Activated naive CD8-positive, alpha-beta T cell treated with anti-CD3 and anti-CD28 coated beads for 36 hours (primary cell): ENCODE measurements around the gene SETBP1. TPM values are rescaled to one million over a fixed set of nuclear protein-coding genes. Genes with fewer than 3 reads are reported as not detected.

ENCODE experiments used
- DNase-seq: peaks from one replicate; pipeline ENCODE4 v3.0.0; 2021
- H3K27ac Mint-ChIP-seq: one replicate; pipeline ENCODE4 v1.8.0; 2022; ENCODE audit warnings: mild to moderate bottlenecking, moderate library complexity, mixed read lengths
- H3K27me3 Mint-ChIP-seq: one replicate; pipeline ENCODE4 v1.8.0; 2022; ENCODE audit warnings: mild to moderate bottlenecking, mixed read lengths
- H3K36me3 Mint-ChIP-seq: one replicate; pipeline ENCODE4 v1.8.0; 2021; ENCODE audit warnings: mild to moderate bottlenecking, mixed read lengths
- H3K4me1 Mint-ChIP-seq: one replicate; pipeline ENCODE4 v1.8.0; 2021; ENCODE audit warnings: mixed read lengths
- H3K4me3 Mint-ChIP-seq: one replicate; pipeline ENCODE4 v1.8.0; 2022; ENCODE audit warnings: mild to moderate bottlenecking, moderate library complexity, mixed read lengths
- H3K9me3 Mint-ChIP-seq: one replicate; pipeline ENCODE4 v1.8.0; 2022; ENCODE audit warnings: mixed read lengths
- total RNA-seq, 2 experiments: library from RNA; stranded (reverse); gene quantifications; one replicate each; pipeline ENCODE4 v1.2.3, GENCODE V29; 2021

Gene SETBP1
- total RNA-seq, 2 experiments from 2014 or later = 3.8 to 3.9 TPM

DNA sequence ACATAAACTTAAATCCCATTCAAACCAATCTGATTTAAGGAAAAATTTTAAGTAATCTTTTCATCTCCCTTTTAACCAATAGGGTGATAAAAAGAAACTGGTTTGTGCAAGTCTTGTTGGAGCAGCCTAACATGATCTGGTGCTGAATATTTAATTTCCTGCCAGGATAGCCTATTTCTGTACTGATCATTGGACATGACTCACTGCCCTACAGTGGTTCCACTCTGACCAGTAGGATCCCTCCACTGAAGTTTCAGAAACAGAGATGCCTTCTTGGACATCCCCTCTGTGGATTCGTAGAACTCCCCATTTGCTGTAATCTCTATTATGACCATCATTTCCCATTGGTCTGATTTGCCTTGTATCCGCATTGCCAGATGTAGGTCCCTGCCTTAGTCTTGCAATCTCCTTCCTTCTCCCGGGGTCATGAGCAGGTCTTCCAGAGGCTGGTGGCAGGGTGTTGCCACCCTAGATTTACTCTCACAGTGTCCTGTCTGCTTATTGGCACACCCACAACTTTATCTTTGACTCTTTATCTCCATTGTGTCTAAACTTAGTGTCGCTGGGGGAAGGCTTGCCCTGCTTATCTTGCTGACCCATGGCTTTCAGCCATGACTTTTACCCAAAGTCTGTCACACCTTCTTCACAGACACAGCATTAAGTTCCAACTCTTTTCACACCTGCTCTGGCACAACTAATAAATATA, 12.3 kb upstream of the SETBP1 start:
- Mint-ChIP-seq H3K27me3 (peaks cover 16% of the 10 kb centered on the region), H3K27ac (no peak overlapping the region), H3K4me3 (no peak overlapping the region), H3K36me3 (no peaks in the 10 kb centered on the region), H3K9me3 (no peaks in the 10 kb centered on the region), H3K4me1 (no peaks in the 10 kb centered on the region)
- no peak for DNase-seq

DNA sequence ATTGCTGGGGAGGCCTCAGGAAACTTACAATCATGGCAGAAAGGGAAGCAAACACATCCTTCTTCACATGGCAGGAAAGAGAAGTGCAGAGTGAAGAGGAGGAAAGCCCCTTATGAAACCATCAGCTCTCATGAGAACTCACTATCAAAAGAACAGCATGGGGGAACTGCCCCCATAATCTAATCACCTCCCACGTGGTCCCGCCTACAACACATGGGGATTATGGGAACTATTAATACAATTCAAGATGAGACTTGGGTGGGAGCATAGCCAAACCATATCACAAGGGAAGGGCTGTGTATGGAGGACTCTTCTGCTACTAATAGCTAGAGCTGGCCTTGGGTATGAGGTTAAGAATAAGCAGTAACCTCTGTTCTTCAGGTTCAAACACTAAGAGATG, 8.8 kb upstream of the SETBP1 start:
- Mint-ChIP-seq H3K36me3 (no peaks in the 10 kb centered on the region), H3K4me3 (no peak overlapping the region), H3K4me1 (no peaks in the 10 kb centered on the region), H3K9me3 (no peaks in the 10 kb centered on the region), H3K27ac (no peak overlapping the region), H3K27me3 (peaks cover 25% of the 10 kb centered on the region)
- DNase-seq = no peak

DNA sequence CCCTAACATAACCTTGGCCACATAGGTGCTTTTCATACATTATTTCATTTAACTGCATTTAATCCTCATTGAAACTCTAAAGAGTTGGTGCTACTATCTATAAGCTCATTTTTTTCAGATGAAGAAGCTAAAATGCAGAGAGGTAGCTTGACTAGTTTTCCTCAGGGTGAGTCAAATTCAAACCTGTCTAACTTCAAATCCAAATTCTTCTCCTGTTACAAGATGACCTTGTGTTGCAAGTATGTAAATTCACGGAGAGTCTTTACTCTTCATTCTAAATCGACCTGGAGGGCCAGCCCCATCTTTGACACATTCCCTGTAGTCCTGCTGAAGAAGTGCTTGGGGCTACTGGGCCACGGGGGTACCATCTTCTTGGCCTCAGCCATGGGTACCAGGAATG, 8.2 kb upstream of the SETBP1 start:
- no peak for DNase-seq
- Mint-ChIP-seq H3K4me3 (no peak overlapping the region), H3K27me3 (peaks cover 27% of the 10 kb centered on the region), H3K27ac (no peak overlapping the region), H3K9me3 (no peaks in the 10 kb centered on the region), H3K36me3 (no peaks in the 10 kb centered on the region), H3K4me1 (no peaks in the 10 kb centered on the region)

DNA sequence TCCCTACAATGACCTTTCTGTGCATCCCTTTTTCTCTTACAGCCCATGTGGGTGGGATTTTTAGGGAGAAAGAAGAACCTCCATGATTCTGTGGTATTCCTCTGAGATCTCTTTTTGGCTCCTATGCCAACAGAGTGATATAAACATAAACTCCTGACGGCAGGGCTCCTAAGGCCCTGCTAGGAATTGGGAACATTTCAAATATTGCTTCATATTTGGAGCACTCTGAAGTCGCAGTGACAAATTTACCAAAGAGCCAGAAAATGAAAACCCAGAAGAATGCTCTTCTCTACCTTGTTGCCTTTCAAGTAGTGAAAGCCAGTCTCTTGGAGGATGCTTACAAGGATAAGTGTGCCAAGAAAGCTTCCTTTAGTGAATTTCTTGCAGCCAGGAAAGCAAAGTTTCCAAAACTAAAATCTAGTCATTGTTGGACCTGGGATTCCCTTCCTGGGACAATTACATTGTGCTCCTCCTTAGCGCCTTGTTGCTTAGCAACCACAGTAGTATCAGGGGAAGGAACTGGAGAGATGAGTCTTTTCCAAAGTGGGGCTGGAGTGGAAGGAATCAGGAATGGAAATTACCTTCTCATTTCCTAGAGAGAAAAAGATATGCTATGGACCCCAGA, 7.3 kb upstream of the SETBP1 start:
- Mint-ChIP-seq H3K4me3 (no peak overlapping the region), H3K27me3 (peaks cover 36% of the 10 kb centered on the region), H3K9me3 (no peaks in the 10 kb centered on the region), H3K4me1 (no peaks in the 10 kb centered on the region), H3K36me3 (no peaks in the 10 kb centered on the region), H3K27ac (no peak overlapping the region)
- DNase-seq = no peak

DNA sequence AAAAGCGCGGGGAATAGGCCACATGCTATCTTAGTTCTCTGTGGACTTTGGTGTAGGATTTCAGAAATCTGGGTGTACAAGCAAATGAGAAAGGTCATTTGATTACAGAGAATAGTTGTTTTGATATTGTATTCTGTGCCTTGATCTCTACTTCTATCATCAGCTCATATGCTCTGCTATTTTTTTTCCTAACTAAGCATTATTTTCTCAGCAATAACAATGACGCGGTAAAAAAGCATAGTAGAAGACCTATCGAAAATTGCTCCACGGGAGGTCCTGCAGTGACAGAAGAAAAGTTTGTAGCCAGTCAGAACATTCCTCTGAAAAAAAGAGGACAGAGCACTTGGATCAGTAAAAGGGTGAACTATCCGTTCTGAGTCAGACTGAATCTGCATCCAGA, 2.8 kb upstream of the SETBP1 start:
- H3K4me3 Mint-ChIP-seq = no peak overlapping the region
- no peak for DNase-seq
- peaks cover 8% of the 10 kb centered on the region for H3K4me1 Mint-ChIP-seq
- H3K36me3 Mint-ChIP-seq = no peaks in the 10 kb centered on the region
- no peak overlapping the region for H3K27ac Mint-ChIP-seq
- H3K9me3 Mint-ChIP-seq = no peaks in the 10 kb centered on the region
- peaks cover 28% of the 10 kb centered on the region for H3K27me3 Mint-ChIP-seq

DNA sequence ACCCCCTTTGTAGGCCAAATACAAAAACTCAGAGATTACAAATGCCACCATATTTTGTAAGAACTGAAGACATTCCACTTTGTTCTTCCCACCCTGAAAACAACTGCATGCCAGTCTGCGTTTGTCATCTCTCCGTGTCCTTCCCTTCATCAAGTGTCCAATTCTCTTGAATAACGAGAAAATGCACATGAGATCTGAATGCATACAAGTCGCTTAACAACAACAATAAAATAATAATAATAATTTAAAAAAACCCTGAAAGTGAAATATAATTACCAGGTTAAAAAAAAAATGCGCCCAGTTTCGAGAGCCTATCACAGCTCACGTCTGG, 2.0 kb upstream of the SETBP1 start:
- Mint-ChIP-seq H3K4me3 (no peak overlapping the region), H3K27me3 (peaks cover 28% of the 10 kb centered on the region), H3K4me1 (peaks cover 8% of the 10 kb centered on the region), H3K36me3 (no peaks in the 10 kb centered on the region), H3K9me3 (no peaks in the 10 kb centered on the region), H3K27ac (no peak overlapping the region)
- no peak for DNase-seq

DNA sequence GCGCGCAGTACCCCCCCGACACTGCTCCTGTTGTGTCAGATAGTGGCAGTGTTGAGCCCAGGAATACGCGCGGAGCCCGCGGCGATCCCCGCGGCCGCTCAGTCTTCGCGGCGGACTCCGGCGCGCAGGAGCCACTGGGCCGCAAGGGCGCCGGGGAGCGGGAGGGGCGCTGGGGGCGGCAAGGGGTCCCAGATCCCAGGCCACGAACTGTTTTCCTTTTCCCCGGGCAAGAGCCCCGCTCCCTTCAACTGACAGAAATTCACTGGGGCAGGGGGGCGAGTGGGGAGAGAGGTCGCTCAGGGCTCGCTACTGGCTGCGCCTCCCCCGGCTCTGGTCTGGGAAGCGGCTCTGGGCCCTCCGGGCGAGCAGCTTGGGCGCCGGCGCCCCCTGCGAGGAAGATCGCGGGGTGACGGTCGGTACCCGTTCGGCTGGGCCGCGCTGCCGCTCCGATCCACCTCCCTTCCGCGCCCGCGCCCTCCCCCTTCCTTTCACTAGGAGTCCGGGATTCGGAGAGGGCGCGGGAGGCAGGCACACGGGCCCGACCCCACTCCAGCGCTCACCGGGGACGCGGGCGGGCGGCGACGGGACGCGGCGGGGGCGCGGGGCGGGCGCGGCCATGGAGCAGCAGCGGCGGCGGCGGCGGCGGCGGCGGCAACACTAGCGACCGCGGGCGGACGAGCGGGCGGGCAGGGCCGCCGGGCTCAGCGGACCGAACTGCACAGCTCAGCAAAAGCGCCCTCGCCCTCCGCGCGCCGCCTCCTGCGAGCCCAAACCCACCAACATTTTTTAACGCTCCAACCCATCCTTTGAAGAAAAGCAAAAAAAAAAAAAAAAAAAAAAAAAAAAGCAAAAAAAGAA, 1.4 kb upstream of the SETBP1 start:
- H3K4me1 Mint-ChIP-seq = peaks cover 8% of the 10 kb centered on the region
- H3K9me3 Mint-ChIP-seq = no peaks in the 10 kb centered on the region
- DNase-seq = peak; percentile 75
- H3K4me3 Mint-ChIP-seq = peak overlapping the region; percentile 55
- no peak overlapping the region for H3K27ac Mint-ChIP-seq
- peaks cover 28% of the 10 kb centered on the region for H3K27me3 Mint-ChIP-seq
- H3K36me3 Mint-ChIP-seq = no peaks in the 10 kb centered on the region

DNA sequence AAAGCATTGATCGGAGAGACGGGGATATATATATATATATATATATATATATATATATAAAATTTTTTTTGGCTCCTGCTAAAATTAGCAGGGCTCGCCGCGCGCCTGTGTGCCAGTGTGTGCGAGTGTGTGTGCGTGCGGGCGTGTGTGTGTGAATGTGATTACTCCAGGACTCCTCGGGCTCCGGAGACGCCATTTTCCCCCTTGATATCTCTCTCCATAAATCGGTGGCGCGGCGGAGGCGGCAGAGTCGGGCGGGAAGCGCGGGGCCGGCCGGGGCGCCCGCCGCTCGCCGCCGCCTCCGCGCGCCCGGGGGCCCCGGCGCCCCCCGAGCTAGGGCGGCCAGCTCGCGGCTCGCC, 795 bp upstream of the SETBP1 start:
- Mint-ChIP-seq H3K4me3 (no peak overlapping the region), H3K27me3 (peaks cover 30% of the 10 kb centered on the region), H3K9me3 (no peaks in the 10 kb centered on the region), H3K36me3 (no peaks in the 10 kb centered on the region), H3K4me1 (peaks cover 8% of the 10 kb centered on the region), H3K27ac (no peak overlapping the region)
- DNase-seq = peak; percentile 41

DNA sequence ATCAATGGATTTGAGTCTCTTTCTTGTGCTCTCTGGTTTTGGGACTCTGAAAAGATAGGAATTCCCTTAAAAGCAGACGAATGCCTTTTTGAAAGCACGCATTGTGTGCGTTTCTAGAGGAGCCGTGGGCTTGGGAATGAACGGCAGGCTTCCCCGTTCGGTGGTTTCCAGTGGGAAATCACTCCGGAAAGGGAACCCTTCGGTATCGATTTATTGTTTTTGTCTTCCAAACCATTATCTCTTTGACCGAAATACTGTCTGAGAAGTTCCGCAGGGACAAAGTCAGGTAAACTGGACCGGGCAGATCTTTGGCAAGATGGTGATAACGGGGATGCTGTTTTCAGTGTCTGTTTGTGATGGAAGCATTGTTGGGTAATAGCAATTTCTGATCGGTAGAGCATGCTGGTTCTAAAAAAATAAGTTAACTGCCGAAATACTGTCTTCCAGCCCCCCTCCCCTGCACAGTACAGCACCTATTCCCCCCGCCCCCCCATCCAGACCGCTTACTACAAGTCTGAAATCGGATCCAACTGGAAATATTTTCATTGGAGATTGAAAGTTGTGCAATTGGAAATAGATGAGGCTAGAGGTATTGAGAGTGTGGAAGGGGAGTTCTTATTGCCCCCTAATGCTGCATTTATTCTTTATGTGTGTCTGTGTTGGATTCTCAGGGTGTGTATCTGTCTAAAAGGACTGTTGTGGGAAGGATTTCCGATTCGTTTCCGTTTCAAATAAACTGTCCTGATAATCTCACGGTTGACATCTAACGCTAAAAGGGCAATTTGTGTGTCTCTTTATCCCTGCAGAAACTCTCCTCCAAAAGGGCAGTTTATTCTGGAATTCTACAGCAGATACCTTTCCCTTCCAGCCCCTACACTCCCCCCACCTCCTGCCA, 635 bp downstream of the SETBP1 start:
- Mint-ChIP-seq H3K4me3 (no peak overlapping the region), H3K27ac (peak overlapping the region; percentile 45), H3K9me3 (no peaks in the 10 kb centered on the region), H3K36me3 (no peaks in the 10 kb centered on the region), H3K27me3 (peaks cover 32% of the 10 kb centered on the region), H3K4me1 (peaks cover 8% of the 10 kb centered on the region)
- no peak for DNase-seq

DNA sequence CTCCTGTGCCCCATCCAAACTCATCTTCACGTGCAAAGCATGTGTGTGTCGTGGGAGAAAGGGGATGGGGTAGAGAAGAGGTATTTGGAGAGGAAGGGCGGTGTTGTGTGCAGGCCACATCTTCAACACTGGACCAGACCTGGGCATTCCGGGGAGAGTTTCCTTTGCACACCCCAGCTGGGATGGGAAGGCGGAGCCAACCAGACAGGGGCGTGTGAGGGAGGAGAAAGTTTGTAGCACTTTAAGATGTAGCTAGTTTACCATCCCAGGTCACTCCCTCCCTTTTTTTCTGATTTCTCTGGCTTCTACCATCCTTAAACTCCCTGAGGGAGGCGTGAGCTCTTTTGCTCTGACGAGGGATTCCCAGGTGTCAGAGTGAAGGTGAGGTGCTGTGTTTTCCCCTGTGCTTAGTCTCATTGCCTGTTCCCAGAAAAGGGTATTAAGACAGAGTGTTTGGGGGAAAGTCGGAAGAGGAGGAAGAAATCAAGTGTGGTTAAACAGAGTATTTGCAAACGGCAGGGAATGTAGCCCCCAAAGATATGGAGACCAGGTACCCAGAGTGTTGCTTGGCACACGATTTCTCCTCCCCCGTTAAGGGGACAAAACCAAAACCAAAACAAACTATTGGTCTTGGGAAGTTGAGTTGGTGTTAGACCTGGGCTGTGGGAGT, 1.6 kb downstream of the SETBP1 start:
- DNase-seq = no peak
- Mint-ChIP-seq H3K9me3 (no peaks in the 10 kb centered on the region), H3K27me3 (peaks cover 36% of the 10 kb centered on the region), H3K36me3 (no peaks in the 10 kb centered on the region), H3K4me1 (peaks cover 8% of the 10 kb centered on the region), H3K27ac (no peak overlapping the region), H3K4me3 (no peak overlapping the region)

DNA sequence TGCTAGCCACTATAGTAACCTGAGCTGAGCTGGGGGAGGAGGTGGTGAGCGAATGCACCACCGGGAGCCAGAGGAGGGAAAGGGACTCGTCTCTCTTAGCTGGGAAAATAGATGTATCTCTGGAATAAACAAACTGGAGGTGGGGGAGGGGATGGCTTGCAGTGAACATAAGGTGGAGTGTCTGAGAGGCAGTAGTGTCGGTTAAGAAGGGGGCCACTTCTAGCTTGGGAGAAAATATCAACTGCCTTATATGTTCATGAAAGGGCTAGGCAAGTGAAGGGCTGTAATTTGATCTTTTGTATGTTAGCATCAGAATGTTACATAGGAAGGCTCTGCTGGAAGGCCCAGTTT, 2.2 kb downstream of the SETBP1 start:
- Mint-ChIP-seq H3K27ac (no peak overlapping the region), H3K27me3 (peaks cover 33% of the 10 kb centered on the region), H3K4me3 (no peak overlapping the region), H3K36me3 (no peaks in the 10 kb centered on the region), H3K4me1 (peaks cover 8% of the 10 kb centered on the region), H3K9me3 (no peaks in the 10 kb centered on the region)
- DNase-seq = no peak

DNA sequence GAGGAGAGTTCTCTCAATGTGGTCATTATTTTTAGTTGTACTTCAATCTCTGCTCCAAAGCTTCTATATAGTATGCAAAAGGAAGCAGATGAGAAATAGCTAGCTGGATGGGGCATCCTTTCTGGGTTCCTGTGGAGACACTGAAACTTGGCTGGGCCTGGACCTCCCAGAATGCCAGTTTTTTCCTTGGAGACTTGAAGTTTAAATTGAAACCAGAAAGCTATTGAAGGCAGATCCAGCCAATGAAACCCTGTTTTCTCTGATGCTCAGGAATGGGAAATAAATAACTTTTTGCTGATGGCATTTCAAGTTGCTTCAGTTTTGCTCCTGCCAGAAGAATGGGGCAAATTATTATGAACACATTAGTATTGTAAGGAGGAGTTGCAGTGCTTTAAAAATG, 2.9 kb downstream of the SETBP1 start:
- no peak overlapping the region for H3K4me3 Mint-ChIP-seq
- no peaks in the 10 kb centered on the region for H3K36me3 Mint-ChIP-seq
- H3K27me3 Mint-ChIP-seq = peaks cover 29% of the 10 kb centered on the region
- H3K9me3 Mint-ChIP-seq = no peaks in the 10 kb centered on the region
- no peak overlapping the region for H3K27ac Mint-ChIP-seq
- no peak for DNase-seq
- peaks cover 8% of the 10 kb centered on the region for H3K4me1 Mint-ChIP-seq

DNA sequence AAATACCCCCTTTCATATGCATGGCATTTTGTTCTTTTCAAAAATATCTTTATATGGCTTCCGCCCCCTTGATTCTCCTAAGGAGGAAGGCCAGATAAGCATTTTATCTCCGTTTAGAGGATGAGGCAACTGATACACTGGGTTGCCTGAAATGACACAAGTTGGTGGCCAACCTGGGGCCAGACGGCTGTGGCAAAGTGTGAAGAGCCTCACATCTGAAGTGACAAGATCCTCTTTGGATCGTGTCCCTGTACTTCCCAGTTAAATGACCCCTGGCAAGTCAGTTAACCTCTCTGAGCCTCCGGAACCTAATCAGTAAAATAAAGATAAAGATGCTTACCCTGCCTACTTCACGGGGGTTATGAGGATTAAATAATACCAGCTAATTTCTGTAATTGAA, 4.6 kb downstream of the SETBP1 start:
- no peak for DNase-seq
- no peak overlapping the region for H3K27ac Mint-ChIP-seq
- H3K4me1 Mint-ChIP-seq = peaks cover 6% of the 10 kb centered on the region
- peaks cover 38% of the 10 kb centered on the region for H3K27me3 Mint-ChIP-seq
- H3K4me3 Mint-ChIP-seq = no peak overlapping the region
- no peaks in the 10 kb centered on the region for H3K9me3 Mint-ChIP-seq
- H3K36me3 Mint-ChIP-seq = no peaks in the 10 kb centered on the region

DNA sequence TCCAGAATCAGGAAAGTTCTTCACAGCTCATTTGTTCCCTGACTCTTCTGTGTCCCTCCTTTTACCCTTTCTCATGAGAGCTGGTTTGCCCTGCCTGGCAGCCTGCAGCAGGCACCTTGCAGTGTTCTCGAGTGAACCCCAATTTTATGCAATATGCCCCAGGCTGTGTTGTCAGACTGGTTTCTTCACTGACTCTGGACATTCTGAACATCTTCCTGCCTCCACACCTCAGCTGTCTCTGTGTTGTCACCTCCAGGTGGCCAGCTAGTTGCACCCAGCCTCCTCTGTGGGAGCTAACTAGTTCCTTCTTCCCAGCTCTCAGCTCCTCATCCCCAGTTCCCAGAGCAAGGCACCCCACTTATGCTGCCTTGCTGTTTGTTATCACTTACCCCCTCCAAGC, 5.5 kb downstream of the SETBP1 start:
- Mint-ChIP-seq H3K9me3 (no peaks in the 10 kb centered on the region), H3K27ac (no peak overlapping the region), H3K36me3 (no peaks in the 10 kb centered on the region), H3K4me1 (peaks cover 1% of the 10 kb centered on the region), H3K27me3 (peaks cover 38% of the 10 kb centered on the region), H3K4me3 (no peak overlapping the region)
- DNase-seq = no peak
